GM18858 (cell line): ENCODE measurements around the gene RAB5B.

Source experiments
- ATAC-seq: cut with Tn5 transposase; IDR thresholded peaks from one replicate; pipeline ENCODE4 v1.9.1; 2021; ENCODE audit not compliant: unreplicated experiment

Gene RAB5B, protein sequence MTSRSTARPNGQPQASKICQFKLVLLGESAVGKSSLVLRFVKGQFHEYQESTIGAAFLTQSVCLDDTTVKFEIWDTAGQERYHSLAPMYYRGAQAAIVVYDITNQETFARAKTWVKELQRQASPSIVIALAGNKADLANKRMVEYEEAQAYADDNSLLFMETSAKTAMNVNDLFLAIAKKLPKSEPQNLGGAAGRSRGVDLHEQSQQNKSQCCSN

DNA sequence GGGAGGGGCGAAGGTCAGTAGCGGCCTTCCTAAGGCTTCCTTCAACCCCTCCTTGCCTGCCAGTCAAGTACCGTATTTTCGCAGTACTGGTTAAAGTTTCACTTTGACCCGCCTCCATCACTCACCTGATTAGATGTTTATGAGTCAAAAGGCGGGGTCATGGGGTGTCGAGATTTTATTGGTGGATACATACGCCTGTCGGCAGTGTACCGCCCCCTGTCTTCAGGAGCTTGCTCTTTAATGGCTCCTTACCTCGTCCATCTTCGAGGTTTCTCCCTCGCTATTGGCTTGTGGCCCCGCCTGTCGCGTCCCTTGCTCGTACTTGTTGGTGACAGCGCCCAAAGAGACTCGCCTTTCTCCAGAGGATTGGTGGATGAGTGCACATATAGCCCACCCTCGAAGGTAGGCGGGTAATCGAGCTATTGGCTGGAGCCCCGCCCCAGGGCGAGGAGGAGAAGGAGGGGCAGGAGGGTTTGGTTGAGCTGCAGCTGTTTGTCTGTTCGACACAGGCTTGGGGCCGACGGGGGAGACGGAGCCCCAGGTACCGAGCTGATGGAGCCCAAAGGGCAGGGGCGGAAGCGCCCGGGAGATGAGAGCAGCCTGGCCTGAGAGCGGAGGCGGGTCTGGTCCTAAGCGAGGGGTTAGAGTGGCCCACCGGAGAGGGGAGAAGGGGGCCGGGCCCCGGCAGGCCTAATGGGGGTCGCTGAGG lies at the start of gene RAB5B:
Gene RAB5B, plus strand, starts transcription at position 480 of the 709 bp plus-strand sequence. CDS start 12,883 bp downstream, outside the sequence.
- peak; percentile 91 for ATAC-seq

DNA sequence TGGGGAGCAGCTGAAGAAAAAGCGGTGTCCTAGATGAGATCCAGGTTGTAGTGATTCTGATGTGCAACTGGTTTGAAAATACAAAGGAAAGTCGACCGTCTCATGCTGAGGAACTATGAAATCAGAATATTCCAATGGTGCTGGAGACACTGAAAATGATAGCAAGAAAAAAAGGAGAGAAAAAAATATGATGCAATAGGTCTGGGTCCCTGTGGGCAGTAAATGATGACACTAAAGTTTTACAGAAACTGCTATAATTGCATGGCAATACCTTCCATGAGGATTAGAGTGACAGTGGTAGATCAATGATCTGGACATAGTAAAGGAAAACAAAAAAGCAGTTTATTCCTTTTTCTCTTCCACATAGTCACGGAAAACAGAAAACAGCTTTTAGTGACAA lies 48.5 kb upstream of the RAB5B start:
- ATAC-seq = no peak

DNA sequence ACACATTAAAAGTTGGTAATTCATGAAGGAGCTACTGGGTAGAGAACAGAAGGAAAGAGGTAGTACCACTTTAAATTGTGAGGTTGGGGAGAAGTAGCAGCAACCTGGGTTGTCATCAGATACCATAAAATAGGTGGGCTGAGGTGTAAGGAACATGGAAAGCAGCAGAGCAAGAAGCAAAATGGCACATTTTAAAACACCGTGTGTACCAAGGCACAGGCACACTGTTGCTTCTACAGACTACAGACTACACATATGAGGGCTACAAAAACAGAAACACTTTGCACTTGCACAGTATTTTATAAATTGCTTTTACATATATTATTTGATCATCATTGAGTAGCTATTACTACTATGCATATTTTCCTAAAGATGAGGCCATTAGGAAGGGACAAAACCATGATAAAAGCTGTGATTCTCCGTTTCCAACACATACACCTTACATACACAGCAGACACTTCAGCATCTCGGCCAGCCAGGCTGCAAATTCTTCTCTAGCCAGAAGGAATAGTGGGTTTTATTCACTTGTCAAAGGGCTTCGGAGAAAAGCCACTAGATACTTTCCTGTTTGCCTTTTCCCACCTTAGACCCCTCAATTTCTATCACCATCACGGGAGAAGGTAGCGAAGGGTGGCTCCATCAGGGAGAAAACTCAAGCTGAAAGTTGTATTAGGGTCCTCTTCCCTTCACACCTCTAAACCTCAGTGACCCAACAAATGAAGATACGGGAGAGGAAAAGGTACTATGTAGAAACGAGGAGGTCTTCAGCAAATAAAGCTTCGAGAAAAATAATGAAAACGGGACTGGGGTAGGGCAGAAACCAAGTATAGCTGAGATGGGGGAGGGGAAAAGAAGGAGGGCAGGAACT lies 47.8 kb upstream of the RAB5B start:
- ATAC-seq = no peak

DNA sequence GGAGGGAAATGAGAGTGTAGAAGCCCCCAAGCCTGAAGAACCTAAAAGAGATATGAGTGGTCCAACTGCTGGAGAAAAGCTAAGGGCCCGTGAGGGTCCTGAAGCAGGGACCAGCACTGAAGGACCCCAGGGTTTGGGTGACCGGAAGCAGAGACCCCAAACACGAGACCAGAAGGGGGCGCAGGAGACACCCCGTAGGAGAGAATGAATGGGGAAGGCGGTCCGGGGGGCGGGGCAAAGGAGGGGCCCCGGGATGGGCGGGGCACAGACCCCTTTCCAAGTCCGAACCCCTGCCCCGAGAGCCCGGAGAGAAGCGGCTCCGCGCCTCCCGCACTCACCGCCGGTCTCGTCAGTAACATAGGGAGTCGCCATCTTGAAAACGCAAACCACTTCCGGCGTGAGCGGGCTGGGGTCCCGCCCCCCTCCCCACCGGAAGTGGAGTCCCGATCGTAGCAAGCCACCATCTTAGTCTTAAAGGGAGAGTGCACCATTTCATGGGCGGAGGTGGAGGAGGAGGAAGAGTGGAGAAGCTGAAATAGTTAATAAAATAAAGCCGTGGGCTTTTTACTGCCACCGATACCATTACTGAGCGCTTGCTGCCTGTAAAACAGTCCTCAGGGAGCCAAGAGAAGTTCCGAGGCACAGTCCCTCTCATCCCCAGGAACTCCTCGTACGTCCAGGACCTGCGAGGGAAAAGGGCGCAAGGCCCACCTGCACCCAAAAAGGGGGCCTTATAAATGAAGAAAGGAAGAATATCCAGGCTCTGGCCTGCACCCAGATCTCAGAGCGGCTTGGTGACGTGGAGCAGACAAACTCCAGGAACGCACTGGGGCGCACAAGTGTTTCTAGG lies 46.9 kb upstream of the RAB5B start:
- peak; percentile 31 for ATAC-seq

DNA sequence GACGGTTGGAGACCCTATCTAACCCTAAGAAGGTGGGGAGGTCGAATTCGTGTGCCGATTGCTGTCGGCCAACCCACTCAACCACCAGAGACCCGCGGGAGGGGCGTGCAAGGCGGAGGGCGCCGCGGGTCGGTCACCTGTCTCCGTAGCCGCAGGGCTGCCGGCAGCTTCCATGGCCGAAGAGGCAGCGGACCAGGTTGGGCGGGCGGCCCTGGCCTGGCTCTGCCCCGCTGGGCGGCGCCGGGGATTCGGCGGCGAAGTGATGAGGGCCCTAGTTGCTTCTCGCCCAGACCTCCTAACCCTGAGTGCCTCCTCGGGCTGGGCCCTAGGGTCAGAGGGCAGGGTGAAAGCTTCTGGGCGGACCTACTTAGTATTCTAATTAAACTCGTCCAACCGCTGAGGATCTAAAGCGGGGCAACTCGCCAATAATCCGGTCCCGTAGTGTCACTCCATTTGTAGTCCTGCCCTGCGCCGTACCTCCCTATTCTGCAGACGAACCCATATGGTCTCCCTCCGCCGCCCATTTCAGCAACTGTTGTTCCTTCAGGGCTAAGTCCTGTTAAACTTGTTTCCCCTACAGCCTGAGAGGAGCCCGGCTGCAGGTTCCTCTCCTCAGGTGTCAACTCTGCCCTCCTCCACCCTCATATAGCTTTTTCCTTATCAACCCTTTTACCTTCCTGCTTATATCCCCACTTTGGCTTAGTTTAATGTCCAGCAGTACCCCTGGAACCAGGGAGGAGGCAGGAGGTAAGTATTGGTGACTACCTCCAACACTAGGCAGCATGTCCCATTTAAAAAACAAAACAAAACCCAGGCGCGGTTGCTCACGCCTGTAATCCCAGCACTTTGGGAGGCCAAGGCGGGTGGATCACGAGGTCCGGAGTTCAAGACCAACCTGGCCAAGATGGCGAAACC lies 46.0 kb upstream of the RAB5B start, which contains the start of gene PYM1:
Gene PYM1, minus strand, starts transcription at position 307 of the 915 bp plus-strand sequence. Its CDS starts 133 bp downstream, at position 174.
- ATAC-seq = peak; percentile 20

DNA sequence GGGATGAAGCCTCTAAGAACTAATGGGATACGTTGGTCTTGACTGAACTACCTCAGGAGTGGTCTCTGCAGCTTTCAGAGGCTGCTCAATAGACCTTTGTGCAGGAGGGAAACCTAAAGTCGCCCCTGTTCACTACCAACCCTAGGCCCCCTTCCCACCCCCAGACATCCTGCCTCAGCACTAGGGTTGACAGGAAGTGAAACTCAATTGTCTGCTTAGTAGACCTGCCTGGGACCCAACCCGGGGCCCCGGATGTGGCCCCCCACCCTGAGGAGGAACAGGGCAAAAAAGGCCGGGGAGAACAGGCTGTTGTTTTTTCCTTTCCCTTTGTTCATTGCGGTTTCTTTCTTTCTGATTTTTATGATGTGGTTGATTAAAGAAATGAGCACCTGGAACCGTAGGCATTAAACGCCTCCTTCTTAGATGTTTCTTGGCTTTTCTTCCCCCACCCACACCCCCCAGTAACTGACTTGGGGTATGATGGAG lies 44.5 kb upstream of the RAB5B start:
- ATAC-seq = no peak

DNA sequence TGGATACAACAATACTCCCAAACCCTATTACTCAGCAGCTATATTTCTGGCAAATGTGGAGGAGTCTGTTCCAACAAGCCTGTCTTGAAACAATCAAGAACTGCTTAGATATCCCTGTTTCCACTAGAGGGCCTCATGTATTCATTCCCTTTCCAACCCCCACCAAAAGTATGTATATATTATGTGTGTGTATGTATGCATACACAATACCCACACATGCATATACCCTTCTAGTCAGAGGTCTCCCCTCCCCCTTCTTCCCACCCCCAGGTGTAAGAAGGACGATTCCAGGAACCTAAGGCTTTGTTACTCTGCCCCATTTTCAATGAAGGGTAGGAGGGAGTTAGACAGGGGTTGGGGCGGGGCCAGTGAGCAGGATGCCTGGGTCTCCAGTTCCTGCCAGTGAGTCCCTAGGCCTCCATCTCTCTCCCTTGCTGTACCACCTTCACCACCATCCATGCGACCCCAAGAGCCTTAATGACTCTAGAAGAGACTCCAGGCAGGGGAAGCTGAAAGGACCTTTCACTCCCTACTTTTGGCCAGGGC lies 43.0 kb upstream of the RAB5B start, which contains the start of gene DGKA:
Gene DGKA, plus strand, starts transcription at position 392 of the 546 bp plus-strand sequence. CDS start 5,342 bp downstream, outside the sequence.
- ATAC-seq = no peak

DNA sequence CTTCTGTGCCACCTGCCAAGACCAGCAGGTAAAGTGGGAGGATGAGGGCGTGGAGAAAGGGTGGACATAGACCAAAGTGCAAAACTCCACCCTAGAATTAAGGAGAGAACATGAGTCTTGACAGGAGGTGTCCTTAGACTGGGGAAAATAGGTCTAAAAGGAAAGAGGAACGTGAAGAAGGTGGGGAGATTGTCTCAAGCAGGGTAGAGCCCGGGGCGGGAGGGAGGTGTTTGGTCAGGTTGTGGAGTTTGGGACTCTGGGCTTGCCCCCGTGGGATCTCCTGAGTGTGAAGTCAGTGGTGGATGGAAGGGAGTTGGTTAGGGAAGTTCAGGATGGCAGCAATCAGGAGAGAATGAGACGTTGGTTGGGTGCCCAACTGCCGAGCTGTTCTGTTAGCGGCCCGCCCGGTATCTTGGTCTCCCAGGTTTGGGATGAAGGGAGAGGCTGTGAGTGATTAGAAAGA lies 42.5 kb upstream of the RAB5B start:
- ATAC-seq = no peak

DNA sequence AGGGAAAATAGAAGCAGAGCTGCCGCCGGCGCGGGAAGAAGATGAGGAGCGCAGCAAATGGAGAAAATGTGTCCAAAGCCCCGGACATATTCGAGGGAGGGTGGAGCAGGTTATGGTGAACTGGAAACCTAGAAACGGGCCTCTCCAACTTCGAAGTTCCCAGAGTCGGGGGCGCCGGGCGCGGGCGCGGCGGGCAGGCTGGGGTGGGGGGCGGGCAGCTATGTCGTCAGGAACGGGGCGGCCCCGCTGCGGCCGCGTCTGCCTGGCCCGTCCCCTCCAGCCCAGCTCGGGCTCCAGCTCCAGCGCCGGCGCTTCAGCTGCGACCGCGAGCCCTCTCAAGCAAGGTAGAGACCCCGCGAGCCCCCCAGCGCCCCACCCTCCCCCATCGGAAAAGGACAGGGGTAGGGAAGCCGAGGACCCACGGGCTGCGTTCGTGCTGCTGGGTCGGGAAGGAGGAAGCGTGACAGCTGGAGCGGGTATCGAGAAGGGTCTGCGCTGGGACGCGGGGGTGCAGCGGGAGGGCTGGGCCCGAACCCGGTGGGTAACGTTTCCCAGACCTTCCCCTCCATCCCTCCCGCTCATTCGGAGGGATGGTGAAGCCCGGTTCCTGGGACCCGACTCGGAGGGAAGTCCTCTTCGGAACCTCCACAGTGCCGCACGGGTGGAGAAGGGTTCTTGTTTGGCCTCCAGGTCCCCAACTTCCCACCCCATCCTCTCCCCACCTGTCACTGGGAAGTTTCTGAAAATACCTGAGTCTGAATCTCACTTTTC lies 41.9 kb upstream of the RAB5B start:
- no peak for ATAC-seq

DNA sequence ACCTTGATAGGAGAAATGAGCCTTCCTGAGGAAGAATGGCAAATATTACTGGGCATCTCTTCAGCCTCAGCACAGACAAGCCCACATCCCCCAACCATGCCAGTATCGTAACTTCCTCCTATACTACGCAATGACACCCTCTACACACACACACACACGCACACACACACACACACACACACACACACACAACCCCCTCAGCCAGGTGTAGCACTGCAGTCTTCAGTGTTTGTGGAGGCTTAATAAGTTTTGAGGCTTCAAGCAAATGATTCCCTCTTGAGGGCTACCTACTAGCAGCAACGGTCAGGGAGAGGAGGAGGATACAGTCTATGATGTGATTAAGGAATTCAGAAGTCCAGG lies 41.3 kb upstream of the RAB5B start:
- no peak for ATAC-seq

DNA sequence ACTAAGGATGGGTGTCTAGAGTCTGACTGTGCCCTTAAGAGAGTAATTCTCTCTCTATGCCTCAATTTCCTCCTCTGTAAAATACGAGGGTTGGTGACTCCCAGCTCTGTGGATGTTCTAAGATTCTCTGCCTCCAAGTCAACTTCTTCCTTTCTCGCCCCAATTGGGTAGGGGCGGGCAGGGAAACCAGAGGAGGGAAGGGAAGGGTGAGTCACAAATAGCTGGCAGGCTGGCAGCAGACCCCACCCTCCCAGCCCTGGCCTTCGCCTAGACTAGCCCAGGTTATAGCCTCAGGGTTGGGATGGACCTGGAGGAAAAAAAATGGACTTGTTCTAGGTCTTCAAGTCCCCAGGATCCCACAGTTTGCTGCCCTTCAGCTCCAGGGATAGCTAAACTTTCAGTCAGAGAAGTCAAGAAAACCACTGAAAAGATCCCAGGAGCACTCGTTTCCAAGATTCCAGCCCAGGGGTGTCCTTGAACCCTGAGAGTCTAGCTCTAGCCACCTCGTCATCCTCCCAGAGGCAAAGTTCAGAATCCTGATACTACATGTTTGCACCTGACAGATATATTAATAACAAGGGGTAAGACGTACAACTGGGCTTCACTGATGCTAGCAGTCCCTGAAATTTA lies 40.6 kb upstream of the RAB5B start:
- no peak for ATAC-seq

DNA sequence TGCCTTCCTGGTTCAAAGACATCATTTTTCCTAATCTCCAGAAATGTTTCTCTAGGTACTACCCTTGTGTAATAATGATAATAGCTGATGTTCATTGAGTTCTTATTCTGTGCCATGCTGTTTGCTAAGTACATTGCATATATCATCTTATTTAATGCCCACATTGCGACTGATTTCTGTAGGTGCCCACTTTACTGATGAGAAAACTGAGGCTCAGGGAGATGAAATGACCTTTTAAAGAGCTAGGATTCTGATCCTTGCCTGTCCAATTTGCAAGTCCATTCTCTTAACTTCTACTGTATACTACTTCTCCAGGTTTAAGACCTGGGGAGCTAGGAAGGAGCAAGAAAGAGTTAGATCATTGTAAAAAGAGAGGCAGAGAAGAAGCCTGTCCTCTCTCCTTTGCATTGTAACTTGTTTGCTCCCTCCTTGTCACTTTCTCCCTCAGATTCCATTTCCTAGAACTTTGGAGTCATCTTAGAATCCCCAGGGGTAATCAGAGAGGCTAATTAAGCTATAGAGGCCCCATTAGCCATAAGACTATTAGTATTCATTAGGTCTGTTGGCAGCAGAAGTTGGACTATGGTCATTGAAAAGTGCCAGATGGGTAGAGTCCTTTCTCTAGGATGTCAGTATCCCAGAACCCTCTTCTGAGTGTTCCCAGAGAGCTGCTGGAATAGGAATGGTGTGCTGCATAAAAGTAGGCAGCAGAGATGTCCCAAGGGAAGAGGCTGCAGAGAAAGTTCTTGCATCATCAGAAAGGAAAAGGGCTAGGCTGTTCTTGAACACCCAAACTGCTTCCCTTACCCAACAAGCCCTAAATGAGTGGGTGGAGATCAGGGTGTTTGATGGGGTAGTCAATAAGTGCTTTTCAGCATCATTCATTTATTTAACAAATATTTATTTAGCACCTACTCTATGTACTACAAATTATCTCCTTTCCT lies 39.8 kb upstream of the RAB5B start:
- ATAC-seq = no peak

DNA sequence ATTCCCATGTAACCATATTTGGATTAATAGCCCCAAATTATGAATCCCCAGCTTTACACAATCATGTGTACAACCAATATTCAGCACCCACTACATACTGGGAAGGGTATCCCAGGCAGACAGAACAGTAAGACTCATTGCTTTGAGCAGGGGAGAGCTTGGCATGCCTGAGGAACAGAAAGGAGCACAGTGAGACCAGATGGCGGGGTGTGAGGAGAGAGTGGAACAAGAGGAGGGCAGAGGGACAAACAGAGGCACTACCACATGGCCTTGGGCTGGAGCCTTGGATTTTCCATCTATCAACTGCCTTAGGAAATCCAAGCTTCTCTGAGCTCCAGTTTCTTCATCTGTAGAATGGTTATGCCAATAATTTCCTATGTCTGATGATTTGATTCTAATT lies 39.1 kb upstream of the RAB5B start:
- ATAC-seq = no peak

DNA sequence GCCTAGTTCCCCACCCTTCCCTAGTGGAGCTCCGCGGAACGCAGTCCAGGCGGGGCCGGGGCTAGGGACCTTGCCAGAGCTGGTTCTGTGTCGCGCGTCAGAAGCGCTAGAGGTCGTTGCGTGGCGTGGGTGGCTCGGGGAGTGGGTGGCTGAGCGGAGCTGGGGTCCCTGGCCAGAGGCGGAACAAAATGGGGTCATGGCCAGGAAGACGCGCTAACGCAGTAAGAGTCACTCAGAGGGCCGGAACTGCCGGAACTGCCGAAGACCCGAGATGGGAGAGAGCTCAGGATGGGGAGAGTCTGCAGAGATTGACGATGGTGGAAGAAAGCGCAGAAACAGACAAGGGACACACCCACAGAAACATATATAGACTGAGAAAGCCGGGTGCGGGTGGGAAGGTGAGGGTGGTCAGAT lies 38.1 kb upstream of the RAB5B start:
- ATAC-seq = no peak

DNA sequence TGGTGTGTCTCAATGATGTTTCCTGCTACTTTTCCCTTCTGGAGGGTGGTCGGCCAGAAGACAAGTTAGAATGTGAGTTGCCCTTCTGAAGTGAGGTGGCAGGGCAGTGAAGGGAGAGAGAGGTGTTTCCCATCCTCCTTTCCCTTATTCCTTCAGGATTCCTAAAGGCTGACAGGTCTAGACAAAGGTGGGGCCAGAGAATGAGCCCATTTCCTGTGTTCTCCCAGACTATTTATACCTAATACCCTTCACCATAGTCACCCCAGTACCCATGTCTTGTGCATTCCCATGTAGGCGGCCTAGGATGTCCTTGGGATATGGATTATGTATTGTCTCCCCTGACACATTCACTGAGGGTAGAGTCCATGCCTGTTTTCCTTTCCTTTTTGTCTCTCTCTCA lies 35.9 kb upstream of the RAB5B start:
- ATAC-seq = no peak

DNA sequence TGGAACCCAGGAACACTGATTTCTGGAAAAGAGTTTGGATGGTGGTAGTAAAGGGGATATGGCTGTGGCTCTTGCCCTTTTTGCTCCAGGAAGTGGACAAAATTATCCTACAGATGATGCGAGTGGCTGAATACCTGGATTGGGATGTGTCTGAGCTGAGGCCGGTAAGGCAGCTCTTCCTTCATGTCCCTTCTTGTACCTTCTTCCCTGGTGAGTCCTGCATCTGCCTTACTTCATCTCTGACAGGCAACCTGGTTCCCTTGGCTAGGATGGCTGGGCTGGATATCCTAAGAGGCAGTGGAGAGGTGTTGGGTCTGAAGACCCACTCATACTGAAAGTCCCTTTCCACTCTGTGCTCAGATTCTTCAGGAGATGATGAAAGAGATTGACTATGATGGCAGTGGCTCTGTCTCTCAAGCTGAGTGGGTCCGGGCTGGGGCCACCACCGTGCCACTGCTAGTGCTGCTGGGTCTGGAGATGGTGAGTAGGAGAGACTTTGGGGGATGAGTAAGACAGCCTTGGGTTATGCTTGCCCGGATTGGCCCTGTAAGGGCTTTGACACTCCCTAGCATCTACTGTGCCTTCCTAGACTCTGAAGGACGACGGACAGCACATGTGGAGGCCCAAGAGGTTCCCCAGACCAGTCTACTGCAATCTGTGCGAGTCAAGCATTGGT lies 34.9 kb upstream of the RAB5B start:
- no peak for ATAC-seq
